Raji (cell line): ENCODE measurements around the gene C1QTNF1.

ENCODE experiments used
- POLR2A ChIP-seq: IDR thresholded peaks from 2 replicates; pipeline ENCODE4 v1.6.1; 2011; ENCODE audit warnings: low read depth, low read length, control low read depth; ENCODE audit not compliant: insufficient read depth

The C1QTNF1 gene

DNA sequence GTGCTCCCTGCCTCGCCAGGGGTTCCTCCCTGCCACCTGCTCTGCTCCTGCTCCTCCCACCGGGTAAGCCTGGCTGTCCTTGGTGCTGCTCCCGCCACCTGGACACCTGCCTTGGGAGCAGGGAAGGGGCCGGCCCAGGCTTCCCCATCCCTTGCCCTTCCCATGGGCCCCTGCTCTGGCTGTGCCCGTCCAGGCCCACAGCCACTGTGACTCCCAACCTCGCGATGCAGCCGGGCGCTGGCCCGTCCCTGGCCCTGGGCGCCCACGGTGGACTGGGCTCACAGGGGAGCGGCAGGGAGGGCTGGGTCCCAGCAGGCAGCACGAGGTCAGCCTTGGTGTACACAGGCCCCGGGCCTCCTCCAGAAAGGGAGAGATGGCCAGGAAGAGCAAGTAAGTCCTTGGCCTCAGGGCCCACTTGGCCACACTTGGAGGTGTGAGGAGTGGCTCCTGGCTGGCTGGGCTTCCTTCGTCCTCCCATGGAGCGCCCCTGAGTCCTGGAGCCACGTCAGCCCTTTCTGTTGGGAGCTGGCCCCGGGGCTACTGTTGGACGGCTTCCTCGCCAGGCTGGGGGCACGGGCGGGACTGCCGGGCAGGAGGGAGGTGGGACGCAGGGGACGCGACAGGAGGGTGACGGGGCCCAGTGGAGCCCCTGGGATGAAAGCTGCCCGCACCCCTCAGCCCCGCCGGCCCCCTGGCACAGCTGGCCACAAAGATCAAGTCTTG is 65.9 kb downstream of the C1QTNF1 start:
- no peak for TF ChIP-seq POLR2A

DNA sequence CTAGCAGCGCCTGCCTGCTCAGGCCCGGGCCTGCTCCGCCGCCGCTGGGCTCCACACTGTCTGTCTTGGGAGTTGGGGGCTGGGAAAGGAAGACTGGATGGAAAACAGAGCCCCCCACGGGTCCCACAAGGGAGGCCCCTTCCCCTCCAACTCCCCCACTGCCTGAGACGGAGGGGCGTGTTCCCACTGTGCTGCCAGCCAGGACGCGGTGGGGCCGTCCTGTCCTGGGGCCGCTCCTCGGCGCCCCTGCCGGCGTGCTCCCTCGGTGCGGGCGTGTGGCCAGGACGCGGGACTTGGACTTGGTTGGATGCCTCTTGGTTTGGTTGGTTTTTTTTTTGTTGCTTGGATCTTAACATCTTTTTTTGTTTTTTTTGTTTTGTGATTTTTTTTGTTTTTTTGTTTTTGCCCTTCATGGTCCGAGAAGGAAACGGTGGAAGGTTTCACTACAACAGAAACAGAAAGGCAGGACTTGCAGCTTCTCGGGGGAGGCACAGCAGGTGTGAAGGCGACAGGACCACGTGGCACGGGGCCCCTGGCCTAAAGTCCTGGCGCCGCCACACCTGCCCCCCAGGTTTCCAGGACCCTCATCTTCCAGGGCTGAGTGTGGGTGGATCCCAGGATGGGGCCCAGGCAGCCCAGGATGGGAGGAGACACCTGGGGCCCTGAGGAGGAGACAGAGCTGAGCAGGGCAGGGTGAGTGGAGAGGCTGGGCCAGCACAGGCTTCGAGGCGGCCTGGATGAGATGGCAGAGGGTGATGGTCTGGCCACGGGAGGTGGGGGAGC is 66.7 kb downstream of the C1QTNF1 start:
- no peak for TF ChIP-seq POLR2A

DNA sequence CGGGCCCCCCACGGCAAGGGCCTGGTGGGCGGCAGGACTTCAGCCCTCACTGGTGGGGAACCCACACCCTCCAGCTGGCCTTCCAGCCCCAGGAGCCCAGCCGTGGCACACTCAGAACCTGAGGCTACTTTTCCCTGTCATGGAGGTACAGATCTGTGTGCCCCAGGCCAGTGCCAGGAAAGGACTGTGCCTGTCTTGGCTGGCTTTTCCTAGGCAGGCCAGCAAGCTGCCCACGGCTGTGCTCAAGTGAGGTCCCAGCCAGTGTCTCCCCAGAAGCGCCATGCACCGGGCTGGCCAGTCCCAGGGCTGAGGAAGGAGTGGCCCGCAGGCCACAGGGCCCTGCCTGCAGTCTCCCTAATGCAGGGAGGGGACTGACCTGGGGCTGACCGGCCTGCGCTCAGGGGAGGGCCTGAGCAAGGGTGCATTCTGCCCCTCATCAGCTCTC is 67.3 kb downstream of the C1QTNF1 start:
- TF ChIP-seq POLR2A: no peak

DNA sequence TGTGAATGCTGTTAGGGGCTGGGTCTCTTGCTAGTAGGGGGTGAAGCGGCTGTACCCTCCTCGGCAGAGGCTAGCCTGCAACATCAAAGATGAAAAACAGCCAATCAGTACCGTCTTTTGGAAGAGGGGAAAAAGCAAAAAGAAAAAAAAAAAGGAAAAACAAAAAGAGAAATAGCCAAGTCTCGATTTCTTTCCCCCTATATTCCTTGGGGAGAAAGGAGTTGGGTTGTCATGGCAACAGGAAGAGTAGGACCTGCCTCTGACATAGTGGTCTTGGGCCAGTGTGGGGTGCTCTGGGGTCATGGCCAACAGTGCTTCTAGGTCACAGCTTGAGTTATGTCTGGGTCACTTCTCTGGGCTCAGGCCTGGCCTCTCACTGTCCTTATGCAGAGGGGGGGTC is 68.6 kb downstream of the C1QTNF1 start:
- TF ChIP-seq POLR2A: no peak

DNA sequence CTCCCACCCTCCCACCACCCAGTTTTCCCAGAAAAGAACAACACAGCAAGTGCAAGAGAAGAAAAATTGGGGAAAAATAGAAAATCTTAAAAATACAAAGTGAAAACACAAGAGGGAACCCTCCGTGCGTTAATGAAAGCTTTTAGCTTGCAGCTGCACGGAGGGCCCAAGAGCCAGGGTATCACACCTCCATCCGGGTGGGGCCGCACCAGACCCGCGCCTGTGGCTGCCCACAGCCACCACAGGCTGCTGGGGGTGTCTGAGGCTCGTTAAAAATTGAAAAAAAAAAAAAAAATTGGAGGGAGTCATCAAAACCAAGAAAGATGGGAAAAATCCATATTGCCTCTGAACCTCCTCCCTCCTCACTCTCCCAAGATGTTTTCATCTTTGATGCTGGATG is 69.3 kb downstream of the C1QTNF1 start:
- TF ChIP-seq POLR2A: no peak

DNA sequence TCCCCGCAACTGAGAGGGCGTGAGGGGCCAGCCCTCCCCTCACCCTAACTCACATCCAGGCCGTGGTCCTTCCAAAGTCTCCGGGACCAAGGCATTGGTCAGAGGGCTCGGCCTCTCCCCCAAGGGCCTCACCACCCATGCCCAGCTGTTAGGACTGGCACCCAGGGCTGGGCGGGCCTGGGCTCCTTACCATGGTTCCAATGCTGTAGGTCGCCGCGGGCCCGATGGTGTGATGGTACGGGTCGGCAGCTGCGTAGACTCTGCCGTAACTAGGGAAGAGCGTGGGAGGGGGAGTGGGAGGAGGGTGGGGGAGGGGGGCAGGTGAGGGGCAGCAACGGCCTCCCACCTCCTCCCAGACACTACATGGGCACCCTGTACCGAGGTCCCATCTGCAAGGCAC is 70.3 kb downstream of the C1QTNF1 start:
- TF ChIP-seq POLR2A: no peak

DNA sequence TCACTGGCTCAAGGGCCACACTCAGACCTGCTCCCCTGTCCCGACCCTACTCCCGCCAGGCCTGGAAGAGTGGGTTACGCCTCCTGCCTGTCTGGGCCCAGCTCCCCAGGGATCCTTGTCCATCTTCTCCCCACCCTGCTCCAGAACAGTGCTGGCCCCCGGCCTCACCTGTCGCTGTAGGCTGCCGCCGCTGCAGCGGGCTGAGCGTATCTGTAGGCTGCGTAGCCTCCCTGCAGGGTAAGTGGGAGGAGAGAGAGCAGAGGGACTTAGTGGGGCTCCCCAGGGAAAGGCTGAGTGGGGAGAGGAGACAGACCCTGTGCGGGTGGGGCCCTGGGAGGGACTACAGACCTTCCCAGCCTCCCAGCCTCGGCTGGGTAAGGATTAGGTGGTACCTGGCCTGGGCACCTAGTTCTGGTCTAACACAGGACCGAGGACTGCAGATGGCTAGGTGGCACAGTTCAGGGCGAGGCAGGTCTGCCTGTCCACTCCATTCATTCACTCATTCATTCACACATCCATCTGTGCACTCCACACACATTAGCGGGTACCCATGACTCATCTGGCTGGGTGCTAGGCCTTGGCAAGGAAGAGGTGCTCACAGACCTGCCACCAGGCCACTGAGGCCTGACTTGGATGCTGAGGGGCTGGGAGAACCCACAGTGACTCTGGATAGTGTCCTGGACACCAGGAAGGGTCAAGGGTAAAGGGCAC is 71.5 kb downstream of the C1QTNF1 start:
- no peak for TF ChIP-seq POLR2A

DNA sequence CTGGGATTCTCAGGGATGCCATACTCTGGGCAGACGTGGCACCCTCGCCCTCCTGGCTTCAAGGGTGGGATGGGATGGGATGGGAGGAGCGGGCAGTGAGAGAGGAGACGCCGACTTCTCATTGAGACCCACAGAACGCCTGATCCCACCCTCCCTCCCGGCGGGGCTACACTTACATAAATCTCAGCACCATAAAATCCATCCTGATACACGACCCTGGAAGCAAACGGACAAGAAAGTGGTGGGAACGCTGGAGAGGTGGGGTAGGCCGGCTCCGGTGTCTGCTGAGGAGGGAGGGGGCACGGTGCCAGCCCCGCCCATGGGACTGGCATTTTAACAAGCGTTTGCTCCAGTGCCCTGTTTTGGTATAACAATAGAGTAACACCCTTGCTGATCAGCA is 72.5 kb downstream of the C1QTNF1 start:
- no peak for TF ChIP-seq POLR2A

DNA sequence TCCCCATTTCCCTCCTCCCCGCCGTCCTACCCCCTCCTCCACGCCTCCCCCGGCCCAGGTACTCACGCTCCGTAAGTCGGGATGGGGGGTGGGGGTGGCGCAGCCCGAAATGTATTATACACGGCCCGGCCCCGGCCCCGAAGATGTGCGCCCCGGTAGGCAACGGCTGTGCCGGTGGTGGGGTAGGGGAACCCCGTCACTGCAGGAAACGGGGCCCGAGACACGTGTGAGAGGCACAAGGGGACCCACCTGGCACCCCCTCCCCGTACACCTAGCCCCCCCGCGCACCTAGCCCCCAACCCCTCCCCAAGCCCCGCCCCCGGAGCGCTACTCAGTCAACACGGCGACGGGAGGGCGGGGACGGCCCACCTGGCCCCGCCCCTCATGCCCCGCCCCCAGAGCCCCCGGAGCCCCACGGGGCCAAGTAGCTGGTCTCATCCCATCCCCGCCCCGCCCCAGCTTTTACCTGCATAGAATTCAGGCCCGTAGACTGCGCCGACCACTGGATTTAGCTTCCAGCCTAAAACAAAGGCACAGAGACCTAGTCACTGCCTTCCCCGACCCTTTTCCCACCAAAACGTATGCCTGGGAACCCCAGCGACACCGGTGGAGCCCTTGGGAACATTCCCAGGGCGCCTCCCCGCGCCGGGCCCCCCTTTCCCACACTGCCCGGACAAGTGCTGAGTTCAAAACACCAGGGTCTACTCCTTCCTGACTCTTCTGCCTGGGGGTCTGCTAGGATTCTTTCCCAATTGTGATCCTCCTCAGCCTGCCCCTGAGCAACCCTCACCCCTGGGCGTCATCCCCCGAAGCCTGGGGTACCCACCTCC is 73.5 kb downstream of the C1QTNF1 start:
- no peak for TF ChIP-seq POLR2A

DNA sequence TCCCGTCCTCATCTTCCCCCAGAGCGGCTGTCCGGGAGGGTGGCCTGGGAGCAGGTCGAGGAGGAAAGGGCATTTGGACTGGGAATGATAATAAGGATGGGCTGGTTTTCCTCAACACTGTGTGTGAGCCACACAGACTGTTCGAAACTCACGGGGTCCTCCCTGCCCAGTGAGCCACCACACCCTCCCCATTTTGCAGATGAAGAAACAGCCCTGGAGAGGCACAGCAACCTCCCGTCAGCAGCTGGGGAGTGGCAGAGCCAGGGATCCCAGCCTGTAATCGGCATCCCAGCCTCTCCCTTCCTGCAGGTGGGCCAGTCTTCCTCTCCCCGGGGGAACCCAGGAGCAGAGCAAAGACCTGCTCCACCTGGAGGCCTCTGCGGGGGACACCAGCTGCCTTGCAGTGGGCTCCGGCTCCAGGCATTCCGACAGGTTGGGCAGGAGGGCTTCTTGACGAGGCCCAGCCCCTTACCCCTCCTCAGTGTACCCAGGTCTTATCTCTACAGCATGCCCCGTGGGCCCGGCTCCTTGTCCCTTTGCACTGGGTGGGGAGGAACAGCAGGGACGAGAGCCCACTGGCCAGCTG is 74.4 kb downstream of the C1QTNF1 start:
- no peak for TF ChIP-seq POLR2A
